ENCODE results near the gene KIAA1191.

Gene KIAA1191

DNA sequence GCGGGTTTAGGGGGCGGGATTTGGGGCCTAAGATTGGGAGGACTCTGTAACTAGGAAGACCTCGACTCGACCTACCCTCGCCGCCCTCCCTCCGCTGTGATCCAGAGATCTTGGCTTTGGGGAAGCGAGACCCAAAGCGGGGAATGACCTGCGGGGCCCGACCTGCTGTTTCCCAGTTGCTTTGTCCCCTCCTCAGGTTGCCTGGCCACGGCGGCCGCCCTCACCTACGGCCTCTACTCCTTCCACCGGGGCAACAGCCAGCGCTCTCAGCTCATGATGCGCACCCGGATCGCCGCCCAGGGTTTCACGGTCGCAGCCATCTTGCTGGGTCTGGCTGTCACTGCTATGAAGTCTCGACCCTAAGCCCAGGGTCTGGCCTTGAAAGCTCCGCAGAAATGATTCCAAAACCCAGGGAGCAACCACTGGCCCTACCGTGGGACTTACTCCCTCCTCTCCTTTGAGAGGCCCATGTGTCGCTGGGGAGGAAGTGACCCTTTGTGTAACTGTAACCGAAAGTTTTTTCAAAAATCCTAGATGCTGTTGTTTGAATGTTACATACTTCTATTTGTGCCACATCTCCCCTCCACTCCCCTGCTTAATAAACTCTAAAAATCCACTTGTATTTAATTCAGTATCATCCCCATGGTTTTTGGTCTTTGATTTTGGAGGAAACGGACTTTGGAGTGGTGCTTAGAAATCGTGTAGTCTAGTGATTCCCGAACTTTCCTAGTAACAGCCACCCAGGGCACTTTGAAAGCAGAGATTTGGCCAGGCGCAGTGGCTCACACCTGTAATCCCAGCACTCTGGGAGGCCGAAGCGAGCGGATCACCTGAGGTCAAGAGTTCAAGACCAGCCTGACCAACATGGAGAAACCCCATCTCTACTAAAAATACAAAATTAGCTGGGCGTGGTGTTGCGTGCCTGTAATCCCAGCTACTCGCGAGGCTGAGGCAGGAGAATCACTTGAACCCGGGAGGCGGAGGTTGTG lies 27.9 kb upstream of the KIAA1191 start:
- FAIRE-seq: no peak

DNA sequence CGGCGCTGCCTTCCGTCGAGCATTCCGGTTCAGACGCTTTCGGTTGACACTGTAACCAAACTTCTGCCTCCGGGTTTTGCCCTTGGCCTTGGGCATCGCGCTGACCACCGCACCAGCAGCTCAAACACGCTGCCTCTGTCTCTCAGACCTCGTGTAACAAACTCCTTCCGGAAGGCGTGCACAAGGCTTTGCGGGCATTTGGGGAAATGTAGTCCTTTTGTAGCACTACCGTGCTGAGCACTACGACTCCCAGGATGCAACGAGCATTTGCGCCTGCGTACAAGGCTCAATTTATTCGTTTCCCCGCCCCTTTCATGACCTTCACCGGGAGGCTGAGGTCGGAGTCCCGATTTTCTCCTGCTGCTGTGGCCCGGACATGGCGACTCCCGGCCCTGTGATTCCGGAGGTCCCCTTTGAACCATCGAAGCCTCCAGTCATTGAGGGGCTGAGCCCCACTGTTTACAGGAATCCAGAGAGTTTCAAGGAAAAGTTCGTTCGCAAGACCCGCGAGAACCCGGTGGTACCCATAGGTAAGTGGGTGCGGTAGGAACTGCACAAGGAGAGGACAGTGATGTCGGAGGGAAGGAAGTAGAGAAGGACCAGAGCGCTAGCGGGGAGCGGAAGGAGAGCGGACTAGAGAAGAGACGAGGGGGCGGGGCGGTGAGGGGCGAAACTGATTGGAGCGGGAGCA lies 27.0 kb upstream of the KIAA1191 start, which contains the start of the genes HIGD2A and NOP16:
Gene HIGD2A (plus strand): TSS at position 308 of the 691 bp plus-strand sequence. CDS start 69 bp downstream, at position 377.
Gene NOP16 (minus strand): TSS at position 155 of the 691 bp plus-strand sequence. CDS start 59 bp downstream, at position 96.
- peak; percentile 86 for FAIRE-seq

DNA sequence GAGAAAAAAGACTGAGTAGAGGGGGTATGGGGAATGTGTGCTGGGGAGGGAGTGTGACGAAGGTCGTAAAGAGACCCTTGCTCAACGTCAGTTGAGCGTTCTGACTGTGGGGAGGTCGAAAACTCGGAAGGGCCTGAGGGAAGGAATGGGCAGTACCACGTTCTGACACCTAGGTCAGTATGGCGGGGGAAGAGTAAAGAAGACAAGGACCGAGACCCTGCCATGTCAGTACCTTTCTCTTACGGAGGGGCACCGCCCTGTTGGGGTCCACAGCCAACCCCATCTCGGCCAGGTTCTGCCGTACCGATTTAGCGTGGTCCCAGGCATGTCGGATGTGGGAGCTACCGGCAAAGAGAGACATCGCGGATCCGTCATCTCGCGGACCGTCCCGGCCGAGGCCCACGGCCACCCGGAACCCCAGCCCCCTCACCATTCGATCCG lies 26.5 kb upstream of the KIAA1191 start:
- FAIRE-seq: no peak

DNA sequence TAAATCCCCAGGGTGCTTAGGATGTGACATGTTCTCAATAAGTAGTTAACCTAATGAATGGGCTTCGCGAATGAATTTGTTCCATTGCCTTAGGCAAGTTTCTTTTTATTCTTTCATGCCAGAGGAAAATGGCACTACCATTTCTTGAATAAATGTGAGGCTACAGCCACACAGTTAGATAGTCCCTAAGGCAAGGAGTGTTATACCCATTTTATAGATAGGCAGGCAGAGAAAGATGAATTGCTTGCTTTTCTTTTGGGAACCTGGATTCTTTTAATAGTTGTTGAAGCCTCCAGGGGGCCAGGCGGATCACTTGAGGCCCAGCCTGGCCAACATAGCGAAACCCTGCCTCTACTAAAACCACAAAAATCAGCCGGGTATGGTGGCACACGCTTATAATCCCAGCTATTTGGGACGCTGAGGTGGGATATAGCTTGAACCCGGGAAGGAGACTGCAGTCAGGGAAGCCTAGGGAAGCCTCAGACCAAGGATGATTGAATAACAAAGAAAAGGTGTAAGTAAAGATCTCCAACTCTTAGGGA lies 25.9 kb upstream of the KIAA1191 start:
- FAIRE-seq: no peak

DNA sequence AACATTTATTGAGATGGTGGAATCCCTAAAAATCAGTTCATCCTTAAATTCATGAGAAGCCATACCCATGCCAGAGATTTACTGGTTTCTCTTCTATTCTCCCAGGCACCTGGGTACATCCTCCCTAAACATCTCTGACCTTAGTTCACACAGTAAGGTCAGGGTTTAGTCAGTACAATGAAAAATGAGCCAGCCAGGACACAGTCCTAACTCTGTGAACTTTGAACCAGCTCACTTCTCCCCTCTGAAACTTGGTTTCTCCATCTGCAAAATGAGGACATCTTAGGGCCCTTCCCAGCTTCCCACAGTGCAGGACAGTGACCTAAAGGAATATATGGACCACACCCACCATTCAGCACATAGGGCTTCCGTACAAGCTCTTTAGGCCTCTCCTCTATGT lies 24.9 kb upstream of the KIAA1191 start:
- no peak for FAIRE-seq

DNA sequence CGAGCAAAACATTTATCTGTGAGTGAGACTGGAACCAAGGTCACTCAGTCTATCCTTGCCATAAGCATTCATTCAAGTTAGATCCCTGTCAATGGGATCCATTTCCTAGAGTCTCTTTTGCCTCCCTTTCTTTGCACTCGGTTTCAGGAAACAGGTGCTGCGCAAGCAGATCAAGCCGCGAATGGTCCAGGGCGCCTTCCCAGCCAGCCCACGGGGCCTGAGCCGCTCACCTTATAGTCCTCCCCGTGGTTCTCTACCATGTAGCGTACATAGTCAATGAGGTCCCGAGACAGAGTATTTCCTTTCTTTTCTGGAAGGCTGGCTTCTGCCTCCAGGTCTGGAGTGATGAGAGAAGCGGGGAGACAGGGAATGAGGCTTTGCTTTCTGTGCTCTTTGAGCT lies 23.4 kb upstream of the KIAA1191 start:
- no peak for FAIRE-seq

DNA sequence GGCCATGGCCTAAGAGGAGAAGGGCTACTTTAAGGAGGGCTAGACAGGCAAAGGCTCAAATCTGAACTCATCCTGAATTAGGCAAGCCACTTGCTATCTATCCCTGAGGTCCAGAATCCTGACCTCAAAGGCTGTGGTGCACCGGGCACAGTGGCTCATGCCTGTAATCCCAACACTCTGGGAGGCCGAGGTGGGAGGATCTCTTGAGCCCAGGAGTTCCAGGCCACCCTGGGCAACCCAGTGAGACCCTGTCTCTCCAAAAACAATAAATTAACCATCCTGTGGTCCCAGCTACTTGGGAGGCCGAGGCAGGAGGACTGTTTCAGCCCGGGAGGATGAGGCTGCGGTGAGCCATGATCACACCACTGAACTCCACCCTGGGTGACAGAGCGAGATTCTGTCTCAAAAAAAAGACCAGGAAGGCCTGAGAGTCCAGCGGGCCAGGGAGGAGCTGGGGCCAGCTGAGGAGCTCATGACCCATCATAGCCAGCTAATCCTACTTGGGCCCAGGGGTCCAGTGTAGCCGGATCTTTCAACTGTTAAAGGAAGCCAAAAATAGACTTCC lies 22.9 kb upstream of the KIAA1191 start:
- FAIRE-seq: no peak

DNA sequence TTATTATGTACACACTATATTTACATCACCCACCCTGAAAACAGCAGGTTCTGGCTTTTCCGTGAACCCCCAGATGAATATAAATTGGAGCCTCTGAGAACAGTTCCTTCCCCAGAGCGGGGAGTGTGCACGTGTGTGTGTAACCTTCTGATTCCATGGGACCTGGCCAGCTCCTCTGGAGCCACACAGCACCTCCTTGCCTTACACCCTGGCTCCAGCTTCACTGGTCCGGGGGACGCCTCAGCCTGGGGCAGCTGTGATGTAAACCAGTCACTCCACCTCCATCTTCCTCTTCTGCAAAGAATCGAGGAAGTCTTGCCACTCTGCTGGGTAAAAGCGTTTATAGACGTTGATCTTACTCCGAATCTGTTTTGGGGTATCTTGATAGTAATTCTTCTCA lies 22.4 kb upstream of the KIAA1191 start:
- FAIRE-seq: no peak

DNA sequence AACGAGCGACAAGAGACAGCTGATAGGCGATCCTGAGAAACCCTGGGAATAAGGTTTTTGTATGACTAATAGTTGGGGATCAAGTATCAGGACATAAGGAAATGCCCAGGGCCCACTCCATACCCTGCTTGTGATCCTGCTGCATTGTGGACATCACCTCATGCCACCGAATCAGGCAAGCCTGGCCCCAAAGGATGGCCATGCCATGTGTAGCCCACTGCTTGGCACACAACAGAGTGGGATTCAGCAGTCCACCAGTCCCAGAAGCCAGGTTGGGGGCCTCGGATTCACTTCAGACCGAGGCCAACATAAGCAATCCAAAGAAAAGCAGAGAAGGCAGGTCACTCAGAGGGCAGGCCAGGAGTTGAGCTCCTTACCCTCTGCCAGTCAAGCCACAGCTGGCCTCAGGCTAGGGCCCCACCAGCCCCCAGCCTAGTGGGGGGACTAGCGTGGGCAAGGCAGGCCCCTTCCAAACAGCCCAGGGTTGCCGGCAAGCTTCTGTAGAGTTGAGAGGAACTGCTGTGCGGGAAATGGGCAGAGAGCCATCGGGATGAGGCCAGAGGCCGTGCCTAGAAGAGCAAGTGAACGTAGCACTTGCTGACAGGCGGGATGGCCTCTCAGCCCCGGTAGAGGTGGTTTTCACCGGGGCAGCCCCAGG lies 21.8 kb upstream of the KIAA1191 start:
- FAIRE-seq: no peak

DNA sequence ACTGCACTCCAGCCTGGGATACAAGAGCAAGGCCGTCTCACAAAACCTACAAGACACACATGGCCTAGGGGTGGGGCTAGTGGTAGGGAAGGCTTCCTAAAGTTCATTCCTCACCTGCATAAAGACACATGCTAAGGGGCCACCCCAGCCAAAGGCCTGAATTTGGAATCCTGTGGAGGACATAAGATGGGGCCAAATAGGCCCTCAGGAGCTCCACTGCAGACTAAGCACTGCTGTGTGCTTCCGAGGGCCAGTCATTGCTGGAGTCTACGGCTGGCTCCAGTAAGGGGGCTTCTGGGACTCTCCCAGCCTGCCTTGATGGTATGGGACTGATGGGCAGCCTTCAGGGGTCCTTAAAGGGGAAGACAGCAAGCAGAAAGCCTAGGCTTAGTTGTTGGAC lies 21.2 kb upstream of the KIAA1191 start:
- no peak for FAIRE-seq

DNA sequence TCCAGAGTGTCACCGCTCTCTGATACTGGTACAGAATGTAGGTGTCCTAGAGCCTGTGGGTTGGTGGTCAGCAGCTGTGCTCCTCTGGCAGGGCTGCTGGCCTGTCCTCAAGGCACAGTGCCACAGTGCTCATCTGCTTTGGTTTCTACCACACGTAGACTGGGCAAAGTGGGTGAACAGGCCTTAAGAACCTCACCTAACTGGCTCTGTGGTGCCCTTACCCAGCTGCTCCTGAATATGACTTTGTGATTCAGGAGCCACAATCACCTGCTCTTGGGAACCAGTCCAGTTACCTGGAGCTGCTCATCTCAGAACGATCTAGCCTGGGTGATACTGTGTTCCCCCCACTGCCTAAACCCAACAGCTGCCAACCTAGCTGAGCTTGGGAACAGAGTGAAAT lies 20.4 kb upstream of the KIAA1191 start:
- FAIRE-seq: no peak

DNA sequence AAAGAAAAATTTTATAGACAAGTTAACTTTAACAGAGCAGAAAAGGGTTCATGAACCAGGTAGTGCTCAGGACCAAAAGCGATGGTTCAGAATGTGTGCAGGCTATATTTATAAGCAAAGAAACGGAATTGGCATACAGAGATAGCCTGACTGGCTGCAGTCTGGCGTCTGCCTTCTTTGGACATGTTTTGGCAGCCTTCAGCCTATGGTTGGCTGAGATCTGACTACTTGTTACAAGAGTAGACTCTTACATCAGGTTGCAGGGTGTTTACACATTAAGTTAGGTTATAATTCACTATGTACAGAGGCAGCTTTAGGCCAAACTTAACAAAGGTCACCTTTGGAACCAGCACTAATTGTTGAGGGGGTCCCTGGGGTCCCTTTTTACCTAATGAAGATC lies 19.9 kb upstream of the KIAA1191 start:
- no peak for FAIRE-seq

DNA sequence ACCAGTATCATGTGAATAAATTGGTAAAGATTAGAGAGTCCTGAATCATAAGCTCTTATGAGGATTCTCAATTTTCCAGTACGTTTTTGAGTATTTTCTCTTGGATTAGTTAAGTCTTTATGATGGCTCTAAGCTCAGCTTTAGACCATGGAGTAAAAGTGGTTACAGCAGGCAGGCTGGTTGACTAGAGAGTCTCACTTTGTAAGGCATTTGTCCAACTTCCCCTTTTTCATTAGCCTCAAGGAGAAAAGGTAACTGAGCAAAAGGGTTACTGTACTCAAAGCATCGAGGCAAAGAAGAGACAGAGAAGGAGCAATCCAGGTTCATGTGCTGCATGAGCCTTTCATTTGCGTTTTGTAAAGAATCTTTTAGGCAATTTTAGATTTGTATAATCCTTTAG lies 18.3 kb upstream of the KIAA1191 start:
- FAIRE-seq: no peak

DNA sequence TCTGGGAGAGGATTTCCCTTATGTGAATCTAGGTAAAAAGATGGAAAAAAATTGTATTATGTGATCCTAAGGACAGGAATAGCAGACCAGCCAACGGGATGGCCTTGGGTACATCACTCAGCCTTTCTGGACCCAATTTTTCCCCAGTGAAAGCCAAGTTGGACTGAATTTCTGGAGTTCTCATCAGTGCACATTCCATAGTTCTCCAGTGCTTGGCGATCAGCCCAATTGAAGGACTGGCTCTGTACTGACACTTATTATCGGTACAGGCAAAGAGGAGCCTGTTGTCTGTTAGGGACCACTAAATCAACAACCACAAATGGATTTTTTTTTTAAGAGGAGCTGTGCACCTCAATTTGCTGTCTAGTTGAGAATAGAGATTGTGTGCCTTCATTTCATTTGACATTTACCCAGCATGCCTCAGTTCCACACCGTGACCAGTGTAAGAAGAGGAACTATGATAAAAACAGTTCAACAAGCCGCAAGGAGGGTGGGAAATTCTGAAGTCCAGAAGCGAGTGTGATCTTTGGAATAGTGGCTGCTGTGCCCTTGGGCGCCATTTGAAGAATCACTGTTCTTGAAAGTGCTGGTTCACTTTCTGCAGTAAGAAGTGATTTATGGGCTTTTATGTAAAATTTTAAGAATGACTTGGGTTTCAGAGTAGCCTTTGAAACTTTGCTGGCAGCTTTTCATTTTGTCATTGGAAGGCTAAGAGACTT lies 11.7 kb upstream of the KIAA1191 start:
- no peak for FAIRE-seq

DNA sequence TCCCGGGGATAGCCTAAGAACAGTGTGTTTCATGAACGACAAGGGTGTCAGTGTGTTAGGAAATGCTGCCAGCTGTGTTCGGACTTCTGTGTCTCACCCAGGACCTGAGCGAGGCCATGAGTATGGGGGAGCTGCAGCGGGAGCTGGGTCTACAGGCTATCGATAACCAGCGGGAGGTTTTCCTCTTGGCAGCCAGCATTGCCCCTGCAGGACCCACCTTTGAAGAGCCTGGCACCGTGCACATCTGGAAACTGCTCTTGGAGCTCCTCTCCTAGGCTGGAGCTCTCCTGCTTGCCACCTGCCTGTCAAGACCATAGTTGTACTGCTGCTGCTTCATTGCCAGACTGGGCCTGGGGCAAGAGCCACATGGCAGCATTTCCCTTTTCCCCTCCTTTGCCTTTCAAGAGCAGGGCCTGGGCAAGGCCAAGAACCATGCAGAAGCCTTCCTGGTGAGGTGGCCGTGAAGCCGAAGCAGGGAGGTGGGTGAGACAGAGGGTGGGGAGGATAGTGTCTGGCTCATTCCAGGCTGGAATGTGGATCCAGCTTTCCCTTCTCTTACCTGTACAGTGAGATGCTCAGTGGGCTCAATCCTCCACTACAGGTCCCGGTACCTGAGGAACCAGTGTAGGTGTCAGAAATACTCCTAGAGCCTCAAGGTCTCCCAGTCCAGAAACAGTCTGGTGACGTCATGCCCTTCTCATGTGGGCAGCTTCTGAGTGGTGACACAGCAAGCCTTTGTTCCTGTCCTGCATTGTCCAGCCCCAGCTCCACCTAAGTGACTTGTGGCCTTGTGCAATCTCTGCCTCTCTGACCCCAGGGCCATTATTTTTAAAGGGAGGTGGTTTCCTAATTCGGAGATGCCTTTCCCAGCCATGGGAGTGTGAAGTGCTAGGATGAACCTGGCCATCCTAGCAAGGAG lies 10.3 kb upstream of the KIAA1191 start:
- FAIRE-seq: no peak

DNA sequence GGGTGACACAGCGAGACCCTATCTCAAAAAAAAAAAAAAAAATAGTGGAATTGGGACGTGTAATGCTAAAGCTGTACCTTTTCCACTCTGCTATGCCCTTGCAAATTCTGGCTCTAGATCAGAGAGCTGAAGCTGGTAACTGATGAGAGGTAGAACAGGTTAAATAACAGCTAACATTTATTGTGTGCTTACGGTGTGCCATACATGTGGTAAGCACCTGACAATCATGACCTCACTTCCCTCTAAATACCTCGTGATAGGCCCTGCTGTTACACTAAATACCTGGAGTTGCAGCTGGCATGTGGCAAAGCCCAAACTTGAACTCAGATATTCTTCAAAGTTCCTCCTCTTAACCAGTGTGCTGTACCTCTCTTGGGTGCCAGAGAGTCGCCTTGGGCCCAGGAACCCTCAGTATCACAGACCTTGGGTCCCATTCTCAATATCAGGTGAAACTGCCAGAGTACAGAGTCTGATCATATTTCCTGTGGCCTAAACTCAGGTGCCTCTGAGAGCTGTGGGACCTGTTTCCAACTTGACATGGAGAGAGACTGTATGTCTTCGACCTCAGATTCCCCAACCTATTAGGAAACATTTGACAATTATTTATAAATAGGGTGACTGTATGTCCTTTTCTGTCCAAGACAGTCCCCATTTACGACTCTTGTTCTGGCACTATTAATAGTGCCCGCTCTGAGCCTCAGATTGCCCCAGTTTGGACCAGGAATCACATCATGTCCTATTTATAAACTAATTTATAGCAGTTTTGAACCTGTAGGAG lies 8.6 kb upstream of the KIAA1191 start:
- FAIRE-seq: no peak

DNA sequence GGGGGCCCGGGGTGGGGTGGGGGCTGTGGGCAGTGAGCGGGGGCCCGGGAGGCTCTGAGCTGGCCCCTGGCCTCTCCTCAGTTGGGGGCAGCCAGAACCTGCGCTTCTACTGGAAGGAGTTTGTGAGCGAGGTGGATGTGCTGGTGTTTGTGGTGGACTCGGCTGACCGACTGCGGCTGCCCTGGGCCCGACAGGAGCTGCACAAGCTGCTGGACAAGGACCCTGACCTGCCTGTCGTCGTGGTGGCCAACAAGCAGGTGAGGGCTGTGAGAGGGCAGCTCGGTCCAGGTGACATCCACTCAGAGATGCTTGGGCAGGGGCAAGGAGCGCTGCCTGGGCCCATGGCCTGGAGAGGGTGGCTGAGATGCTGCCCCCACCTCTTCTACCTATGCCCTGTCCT lies 7.2 kb upstream of the KIAA1191 start:
- FAIRE-seq: no peak

DNA sequence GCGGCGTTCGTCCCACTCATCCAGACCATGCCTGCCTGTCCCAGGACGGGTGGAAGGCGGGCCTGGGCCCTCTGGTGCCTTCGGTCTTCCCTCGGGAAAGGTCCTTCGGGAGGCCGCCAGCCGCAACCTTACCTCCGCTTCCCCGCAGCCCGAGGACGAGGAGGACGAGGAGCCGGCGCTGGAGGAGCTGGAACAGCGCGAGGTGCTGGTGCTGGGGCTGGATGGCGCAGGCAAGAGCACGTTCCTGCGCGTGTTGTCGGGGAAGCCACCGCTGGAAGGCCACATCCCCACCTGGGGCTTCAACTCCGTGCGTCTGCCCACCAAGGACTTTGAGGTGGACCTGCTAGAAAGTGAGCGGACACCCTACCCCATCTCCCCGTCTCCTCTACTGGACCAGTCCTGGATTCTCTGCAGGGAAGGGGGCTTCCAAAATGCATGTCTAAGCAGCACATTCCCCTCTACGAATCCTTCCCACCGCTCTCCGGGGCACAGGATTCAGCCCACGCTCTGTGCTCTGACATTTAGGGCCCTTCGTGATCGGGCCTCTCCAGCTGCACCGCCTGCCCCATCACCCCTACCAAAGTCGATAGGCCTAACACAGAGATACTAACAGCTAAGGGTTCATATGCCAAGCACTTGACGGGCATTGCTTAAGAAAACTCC lies 4.8 kb upstream of the KIAA1191 start:
- no peak for FAIRE-seq

All from TTC549 (cell line).